ENCODE data around the gene FAM171A1. TPM values are rescaled to one million over a fixed set of nuclear protein-coding genes. Genes with fewer than 3 reads are reported as not detected.
"Not testable (repeated sequence)": the region's sequence is repeated elsewhere in the genome, so short reads cannot be mapped to it uniquely, and the experiment has no call there.

Gene FAM171A1
- total and polyA plus RNA-seq, 2 donors (not counting 1 experiment from before 2014, with no cell fraction given): 0.09 TPM; not detected in 1

DNA sequence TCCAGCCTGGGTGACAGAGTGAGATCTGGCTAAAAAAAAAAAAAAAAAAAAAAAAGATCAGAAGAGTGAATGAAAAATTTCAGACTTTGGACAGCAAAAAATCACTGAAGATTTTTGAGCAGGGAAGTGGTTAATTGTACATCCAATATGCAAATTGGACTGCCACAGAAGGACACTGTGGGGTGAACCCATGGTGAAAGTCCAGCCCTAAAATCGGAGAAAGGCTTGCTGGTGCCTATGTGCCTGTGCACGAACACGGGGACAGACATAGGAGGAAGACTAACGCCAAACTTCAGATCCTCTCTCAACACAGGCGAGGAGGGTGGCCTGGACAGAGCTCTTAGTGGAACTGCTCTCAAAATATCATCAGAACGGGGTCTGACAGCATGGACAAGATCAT lies 65.5 kb downstream of the FAM171A1 start:
- Histone ChIP-seq H3K27ac (ENCODE audit: low read length in 2 of 2) (no peak overlapping the region), H2AFZ (ENCODE audit: insufficient read depth, low read depth, low read length, poor library complexity, severe bottlenecking) (no peak overlapping the region), H3K9me3 (ENCODE audit: control extremely low read depth in 1 of 3, control insufficient read depth in 2 of 3, insufficient read depth in 1 of 3, low read length in 2 of 3) (no peaks in the 10 kb centered on the region), H3K4me1 (ENCODE audit: control insufficient read depth in 2 of 2, insufficient read depth in 2 of 2, low read length in 2 of 2) (no peaks in the 10 kb centered on the region), H3K27me3 (replicated peaks in 1 of 4; ENCODE audit: control extremely low read depth in 1 of 4, control insufficient read depth in 3 of 4, insufficient read depth in 4 of 4, low read length in 3 of 4) (no peaks in the 10 kb centered on the region), H3K4me2 (replicated peaks; ENCODE audit: low read depth, low read length, poor library complexity, severe bottlenecking) (no peak overlapping the region), H3K36me3 (replicated peaks in 1 of 2; ENCODE audit: control extremely low read depth in 1 of 2, control insufficient read depth in 1 of 2, extremely low read depth in 1 of 2, insufficient read depth in 2 of 2, low read length in 1 of 2) (no peaks in the 10 kb centered on the region), H3K4me3 (ENCODE audit: control extremely low read depth in 1 of 5, extremely low read depth in 1 of 5, insufficient read depth in 1 of 5, low read depth in 2 of 5, low read length in 4 of 5) (no peak overlapping the region), H4K20me1 (ENCODE audit: control insufficient read depth, insufficient read depth, low read length, poor library complexity, severe bottlenecking) (no peaks in the 10 kb centered on the region), H3K9ac (ENCODE audit: low read length) (no peak overlapping the region), H3K79me2 (ENCODE audit: control insufficient read depth, insufficient read depth, low read length) (no peaks in the 10 kb centered on the region)
- CTCF ChIA-PET: no interaction called here
- H3K9me3 Mint-ChIP-seq (ENCODE audit: insufficient read depth): no peaks in the 10 kb centered on the region
- WGBS (ENCODE audit: insufficient coverage): 79% methylated on average over 2 of the region's 6 CpGs
- POLR2A ChIA-PET: no interaction called here
- TF ChIP-seq CTCF (IDR thresholded peaks at IDR 0.05) (no peak), EZH2 (IDR thresholded peaks at IDR 0.05; ENCODE audit: borderline replicate concordance, insufficient read depth, low read depth, low read length, poor library complexity, severe bottlenecking) (no peak)
- H3K4me3 Mint-ChIP-seq: no peak overlapping the region
- H3K27ac Mint-ChIP-seq: no peak overlapping the region
- ATAC-seq (ENCODE audit: low read depth): no peak
- no peaks in the 10 kb centered on the region for H3K4me1 Mint-ChIP-seq
- peaks cover 17% of the 10 kb centered on the region for H3K27me3 Mint-ChIP-seq
- intact Hi-C loops (cut with micrococcal nuclease): no loop called here
- DNase-seq: no peak

GRCh38 chr10:15305161-15305560 lies 65.9 kb downstream of the FAM171A1 start:
- Histone ChIP-seq H3K4me2 (replicated peaks; ENCODE audit: low read depth, low read length, poor library complexity, severe bottlenecking) (no peak overlapping the region), H3K9ac (ENCODE audit: low read length) (no peak overlapping the region), H3K9me3 (ENCODE audit: control extremely low read depth in 1 of 3, control insufficient read depth in 2 of 3, insufficient read depth in 1 of 3, low read length in 2 of 3) (no peaks in the 10 kb centered on the region), H4K20me1 (ENCODE audit: control insufficient read depth, insufficient read depth, low read length, poor library complexity, severe bottlenecking) (no peaks in the 10 kb centered on the region), H2AFZ (ENCODE audit: insufficient read depth, low read depth, low read length, poor library complexity, severe bottlenecking) (no peak overlapping the region), H3K79me2 (ENCODE audit: control insufficient read depth, insufficient read depth, low read length) (no peaks in the 10 kb centered on the region), H3K4me1 (ENCODE audit: control insufficient read depth in 2 of 2, insufficient read depth in 2 of 2, low read length in 2 of 2) (no peaks in the 10 kb centered on the region), H3K4me3 (ENCODE audit: control extremely low read depth in 1 of 5, extremely low read depth in 1 of 5, insufficient read depth in 1 of 5, low read depth in 2 of 5, low read length in 4 of 5) (no peak overlapping the region), H3K36me3 (replicated peaks in 1 of 2; ENCODE audit: control extremely low read depth in 1 of 2, control insufficient read depth in 1 of 2, extremely low read depth in 1 of 2, insufficient read depth in 2 of 2, low read length in 1 of 2) (no peaks in the 10 kb centered on the region), H3K27me3 (replicated peaks in 1 of 4; ENCODE audit: control extremely low read depth in 1 of 4, control insufficient read depth in 3 of 4, insufficient read depth in 4 of 4, low read length in 3 of 4) (no peaks in the 10 kb centered on the region), H3K27ac (ENCODE audit: low read length in 2 of 2) (no peak overlapping the region)
- POLR2A ChIA-PET: no interaction called here
- Mint-ChIP-seq H3K27ac (no peak overlapping the region), H3K4me3 (no peak overlapping the region), H3K9me3 (ENCODE audit: insufficient read depth) (no peaks in the 10 kb centered on the region), H3K27me3 (peaks cover 18% of the 10 kb centered on the region), H3K4me1 (no peaks in the 10 kb centered on the region)
- no CpG with 5 or more reads among the region's 2 CpGs for WGBS (ENCODE audit: insufficient coverage)
- intact Hi-C loops (cut with micrococcal nuclease): no loop called here
- DNase-seq (no peak), ATAC-seq (ENCODE audit: low read depth) (no peak)
- CTCF ChIA-PET: no interaction called here
- TF ChIP-seq EZH2 (IDR thresholded peaks at IDR 0.05; ENCODE audit: borderline replicate concordance, insufficient read depth, low read depth, low read length, poor library complexity, severe bottlenecking) (no peak), CTCF (IDR thresholded peaks at IDR 0.05) (no peak)

DNA sequence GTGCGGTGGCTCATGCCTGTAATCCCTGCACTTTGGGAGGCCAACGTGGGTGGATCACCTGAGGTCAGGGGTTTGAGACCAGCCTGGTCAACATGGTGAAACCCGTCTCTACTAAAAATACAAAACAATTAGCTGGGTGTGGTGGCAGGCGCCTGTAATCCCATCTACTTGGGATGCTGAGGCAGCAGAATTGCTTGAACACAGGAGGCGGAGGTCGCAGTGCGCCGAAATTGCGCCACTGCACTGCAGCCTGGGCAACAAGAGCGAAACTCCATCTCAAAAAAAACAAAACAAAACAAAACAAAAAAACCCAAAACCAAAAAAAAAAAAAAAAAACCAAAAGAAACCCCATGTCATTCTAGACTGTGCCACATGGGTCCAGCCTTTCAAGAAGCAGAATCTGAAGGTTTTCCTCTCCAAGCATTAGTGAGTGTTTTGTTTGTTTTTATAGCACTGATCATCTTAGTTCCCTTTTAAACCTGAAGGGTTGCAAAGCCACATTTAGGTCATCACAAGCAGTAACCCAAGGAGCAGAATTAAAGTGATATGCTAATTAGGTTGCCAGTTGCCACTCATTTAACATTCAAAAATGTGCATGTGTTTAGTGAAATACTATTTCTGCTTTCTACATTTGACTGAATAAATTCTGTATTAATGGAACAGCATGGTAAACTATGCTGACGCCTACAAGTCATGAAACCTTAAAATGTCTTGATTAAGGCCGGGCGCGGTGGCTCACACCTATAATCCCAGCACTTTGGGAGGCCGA lies 68.7 kb downstream of the FAM171A1 start:
- POLR2A ChIA-PET; H3K9me3 Mint-ChIP-seq (ENCODE audit: insufficient read depth); H2AFZ ChIP-seq (ENCODE audit: insufficient read depth, low read depth, low read length, poor library complexity, severe bottlenecking); intact Hi-C loops (cut with micrococcal nuclease); H3K4me2 ChIP-seq (replicated peaks; ENCODE audit: low read depth, low read length, poor library complexity, severe bottlenecking); H3K27me3 ChIP-seq (replicated peaks in 1 of 4; ENCODE audit: control extremely low read depth in 1 of 4, control insufficient read depth in 3 of 4, insufficient read depth in 4 of 4, low read length in 3 of 4); ATAC-seq (ENCODE audit: low read depth); H3K4me1 Mint-ChIP-seq; H3K4me3 Mint-ChIP-seq; H3K36me3 ChIP-seq (replicated peaks in 1 of 2; ENCODE audit: control extremely low read depth in 1 of 2, control insufficient read depth in 1 of 2, extremely low read depth in 1 of 2, insufficient read depth in 2 of 2, low read length in 1 of 2); H3K9me3 ChIP-seq (ENCODE audit: control extremely low read depth in 1 of 3, control insufficient read depth in 2 of 3, insufficient read depth in 1 of 3, low read length in 2 of 3); H3K4me1 ChIP-seq (ENCODE audit: control insufficient read depth in 2 of 2, insufficient read depth in 2 of 2, low read length in 2 of 2); H3K79me2 ChIP-seq (ENCODE audit: control insufficient read depth, insufficient read depth, low read length); H3K27ac ChIP-seq (ENCODE audit: low read length in 2 of 2); H3K4me3 ChIP-seq (ENCODE audit: control extremely low read depth in 1 of 5, extremely low read depth in 1 of 5, insufficient read depth in 1 of 5, low read depth in 2 of 5, low read length in 4 of 5); H3K9ac ChIP-seq (ENCODE audit: low read length); H3K27ac Mint-ChIP-seq; H4K20me1 ChIP-seq (ENCODE audit: control insufficient read depth, insufficient read depth, low read length, poor library complexity, severe bottlenecking); DNase-seq; CTCF ChIA-PET: not testable (repeated sequence)
- 100% methylated on average over 6 of the region's 15 CpGs for WGBS (ENCODE audit: insufficient coverage)
- peaks cover 23% of the 10 kb centered on the region for H3K27me3 Mint-ChIP-seq
